ENCODE measurements around the gene KRT32.

The KRT32 gene

DNA sequence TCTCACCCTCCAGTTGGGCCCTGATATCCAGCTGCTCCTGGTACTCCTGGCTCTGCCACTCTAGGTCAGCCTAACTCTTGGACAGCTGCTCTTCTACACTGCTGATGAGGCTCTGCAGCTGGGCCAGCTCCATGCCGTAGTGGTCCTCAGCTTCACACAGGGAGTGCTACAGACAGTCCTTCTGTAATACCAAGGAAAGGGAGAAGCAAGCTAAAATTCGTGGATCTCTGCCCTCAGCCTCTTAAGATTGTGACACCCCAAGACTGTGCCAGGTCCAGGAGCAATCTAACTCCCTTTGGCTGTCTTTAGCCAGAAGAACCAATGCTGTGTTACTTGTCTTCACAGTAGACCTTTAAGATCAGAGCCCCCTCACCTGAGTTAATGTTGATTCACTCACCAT lies 18.7 kb downstream of the KRT32 start:
- TF ChIP-seq GABPA (IDR thresholded peaks at IDR 0.05; ENCODE audit: low read depth) (no peak), CTCF (IDR thresholded peaks at IDR 0.05; ENCODE audit: insufficient read depth, low read length) (no peak)
- Histone ChIP-seq H3K4me3 (replicated peaks; ENCODE audit: insufficient read depth, low read length) (no peak overlapping the region), H3K27ac (replicated peaks) (no peak overlapping the region), H3K27me3 (ENCODE audit: insufficient read depth, poor library complexity, severe bottlenecking) (no peaks in the 10 kb centered on the region)
- DNase-seq (ENCODE audit: low read depth in 1 of 2, low spot score in 1 of 2), result no peak

DNA sequence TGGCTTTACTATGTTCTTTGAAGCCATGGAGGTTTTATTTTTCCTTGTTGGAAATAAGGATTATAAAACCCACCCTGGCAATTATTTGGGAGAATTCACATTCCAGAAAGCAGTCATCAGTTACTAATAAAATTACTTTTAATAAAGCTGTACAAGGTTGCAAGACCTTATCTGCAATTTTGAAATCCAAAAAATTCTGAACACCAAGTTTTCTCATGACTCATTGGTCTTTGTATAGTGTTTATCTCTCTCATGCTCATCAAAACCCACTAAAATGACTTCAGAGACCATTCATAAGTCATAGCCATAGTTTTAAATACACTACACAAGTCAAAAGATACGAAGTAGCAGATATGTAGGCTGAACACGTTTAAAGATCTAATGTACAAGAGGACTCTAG lies 20.4 kb downstream of the KRT32 start:
- DNase-seq (ENCODE audit: low read depth in 1 of 2, low spot score in 1 of 2), result no peak
- TF ChIP-seq REST (IDR thresholded peaks at IDR 0.05; ENCODE audit: insufficient replicate concordance, low read depth) (no peak), GABPA (IDR thresholded peaks at IDR 0.05; ENCODE audit: low read depth) (no peak), POLR2AphosphoS5 (IDR thresholded peaks at IDR 0.05; ENCODE audit: low read depth) (no peak), CTCF (IDR thresholded peaks at IDR 0.05; ENCODE audit: insufficient read depth, low read length) (no peak), SPI1 (IDR thresholded peaks at IDR 0.05; ENCODE audit: borderline replicate concordance, low read depth) (no peak)

DNA sequence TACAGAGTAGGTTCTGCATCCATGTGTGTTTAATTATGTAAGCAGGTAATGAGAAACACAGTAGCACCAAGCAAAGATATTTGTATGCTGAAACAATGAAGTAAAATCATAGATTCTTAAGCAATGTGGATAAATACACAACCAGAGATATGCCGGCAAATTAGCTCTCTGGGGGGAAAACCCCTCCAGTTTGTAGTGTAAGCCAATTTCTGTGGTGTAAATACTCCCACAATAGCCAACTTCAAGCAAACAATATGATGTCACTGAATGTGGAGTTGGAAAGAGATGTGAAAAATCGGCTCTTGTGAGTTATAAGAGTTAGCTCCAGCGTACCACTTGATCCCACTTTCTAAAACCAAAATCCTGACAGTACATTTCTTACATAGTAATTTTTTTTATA lies 22.5 kb downstream of the KRT32 start:
- H3K27me3 ChIP-seq (ENCODE audit: insufficient read depth, poor library complexity, severe bottlenecking), result peaks cover 4% of the 10 kb centered on the region
- H3K27ac ChIP-seq (replicated peaks), result no peak overlapping the region
- no peak for TF ChIP-seq REST (IDR thresholded peaks at IDR 0.05; ENCODE audit: insufficient replicate concordance, low read depth)
- TF ChIP-seq CTCF (IDR thresholded peaks at IDR 0.05; ENCODE audit: insufficient read depth, low read length), result no peak
- no peak for TF ChIP-seq SPI1 (IDR thresholded peaks at IDR 0.05; ENCODE audit: borderline replicate concordance, low read depth)
- TF ChIP-seq GABPA (IDR thresholded peaks at IDR 0.05; ENCODE audit: low read depth), result no peak
- no peak for TF ChIP-seq POLR2AphosphoS5 (IDR thresholded peaks at IDR 0.05; ENCODE audit: low read depth)
- no peak for DNase-seq (ENCODE audit: low read depth in 1 of 2, low spot score in 1 of 2)
- no peak overlapping the region for H3K4me3 ChIP-seq (replicated peaks; ENCODE audit: insufficient read depth, low read length)

More for the DNA sequence above, 20.4 kb downstream of the KRT32 start:
- no peak overlapping the region for H3K4me3 ChIP-seq (replicated peaks; ENCODE audit: insufficient read depth, low read length)
- peaks cover 4% of the 10 kb centered on the region for H3K27me3 ChIP-seq (ENCODE audit: insufficient read depth, poor library complexity, severe bottlenecking)
- H3K27ac ChIP-seq (replicated peaks), result no peak overlapping the region

- H3K4me3 ChIP-seq (replicated peaks; ENCODE audit: insufficient read depth, low read length), result no peak overlapping the region
- no peak overlapping the region for H3K27ac ChIP-seq (replicated peaks)
- DNase-seq (ENCODE audit: low read depth in 1 of 2, low spot score in 1 of 2), result no peak
- peaks cover 7% of the 10 kb centered on the region for H3K27me3 ChIP-seq (ENCODE audit: insufficient read depth, poor library complexity, severe bottlenecking)
- TF ChIP-seq REST (IDR thresholded peaks at IDR 0.05; ENCODE audit: insufficient replicate concordance, low read depth), result no peak
- TF ChIP-seq CTCF (IDR thresholded peaks at IDR 0.05; ENCODE audit: insufficient read depth, low read length), result no peak
- no peak for TF ChIP-seq SPI1 (IDR thresholded peaks at IDR 0.05; ENCODE audit: borderline replicate concordance, low read depth)
- no peak for TF ChIP-seq GABPA (IDR thresholded peaks at IDR 0.05; ENCODE audit: low read depth)
- TF ChIP-seq POLR2AphosphoS5 (IDR thresholded peaks at IDR 0.05; ENCODE audit: low read depth), result no peak
Measured at GRCh38 chr17:41444186-41444585, 23.0 kb downstream of the KRT32 start.
